Measurements from ENCODE around the gene TFAP2A.

TFAP2A gene

GRCh38 chr6:10414756-10415616, at the start of gene TFAP2A:
TSS of gene TFAP2A (minus strand) at chr6:10415074. CDS start at chr6:10414991, 83 bp downstream.
- DNase-seq, result no peak

- DNase-seq, result no peak
Observed at GRCh38 chr6:10463491-10464481, 48.9 kb upstream of the TFAP2A start.

- DNase-seq, result no peak
Observed at GRCh38 chr6:10463040-10463439, 48.2 kb upstream of the TFAP2A start.

GRCh38 chr6:10461850-10462249, 47.0 kb upstream of the TFAP2A start:
- DNase-seq, result no peak

- DNase-seq, result no peak
Observed at GRCh38 chr6:10460096-10460495, 45.2 kb upstream of the TFAP2A start.

GRCh38 chr6:10458287-10458686, 43.4 kb upstream of the TFAP2A start:
- no peak for DNase-seq

- no peak for DNase-seq
Observed at GRCh38 chr6:10453596-10453995, 38.7 kb upstream of the TFAP2A start.

- no peak for DNase-seq
Observed at GRCh38 chr6:10451828-10452509, 37.1 kb upstream of the TFAP2A start.

GRCh38 chr6:10451394-10451793, 36.5 kb upstream of the TFAP2A start:
- no peak for DNase-seq

GRCh38 chr6:10449751-10450150, 34.9 kb upstream of the TFAP2A start:
- no peak for DNase-seq

GRCh38 chr6:10448096-10448495, 33.2 kb upstream of the TFAP2A start:
- no peak for DNase-seq

- DNase-seq, result no peak
Observed at GRCh38 chr6:10446548-10446947, 31.7 kb upstream of the TFAP2A start.

GRCh38 chr6:10441655-10442009, 26.8 kb upstream of the TFAP2A start:
- no peak for DNase-seq

- no peak for DNase-seq
Observed at GRCh38 chr6:10441004-10441654, 26.3 kb upstream of the TFAP2A start.

- no peak for DNase-seq
Observed at GRCh38 chr6:10437891-10438290, 23.0 kb upstream of the TFAP2A start.

GRCh38 chr6:10434235-10434634, 19.4 kb upstream of the TFAP2A start:
- no peak for DNase-seq

GRCh38 chr6:10433322-10433721, 18.4 kb upstream of the TFAP2A start:
- no peak for DNase-seq

GRCh38 chr6:10431423-10432164, 16.7 kb upstream of the TFAP2A start:
- DNase-seq, result no peak

GRCh38 chr6:10429638-10430427, 15.0 kb upstream of the TFAP2A start:
- no peak for DNase-seq

GRCh38 chr6:10426781-10427279, 12.0 kb upstream of the TFAP2A start:
- no peak for DNase-seq
